Inflammatory macrophage treated with lipopolysaccharide for 4 hours (primary cell): Measurements from ENCODE around the gene ABLIM2.

Experiments
- DNase-seq: peaks from one replicate; pipeline ENCODE4 v3.0.0-alpha.2; 2020

The ABLIM2 gene

DNA sequence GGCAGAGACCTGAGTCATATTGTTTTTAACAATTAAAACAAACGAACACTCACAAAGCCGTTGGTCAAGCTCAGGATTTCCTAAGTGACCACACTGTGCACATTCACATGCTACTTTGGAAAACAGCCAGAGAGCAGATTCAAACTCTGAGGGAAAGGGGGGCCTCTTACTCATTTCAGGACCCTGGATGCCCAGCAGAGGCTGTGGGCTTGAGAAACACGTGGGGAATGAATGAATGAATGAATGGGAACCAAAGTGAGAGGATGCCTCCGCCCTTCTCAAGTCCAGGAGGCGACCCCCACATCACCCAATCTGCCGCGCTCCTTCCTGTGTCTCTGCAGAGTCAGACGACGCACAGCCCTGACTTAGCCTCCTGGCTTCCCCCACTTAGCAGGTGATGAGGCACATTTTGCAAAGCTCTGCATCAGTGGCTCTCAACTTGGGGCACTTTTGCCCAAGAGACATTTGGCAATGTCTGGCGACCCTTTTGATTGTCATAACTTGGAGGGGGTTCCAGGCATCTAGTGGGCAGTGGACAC, 76.0 kb downstream of the ABLIM2 start:
- no peak for DNase-seq

DNA sequence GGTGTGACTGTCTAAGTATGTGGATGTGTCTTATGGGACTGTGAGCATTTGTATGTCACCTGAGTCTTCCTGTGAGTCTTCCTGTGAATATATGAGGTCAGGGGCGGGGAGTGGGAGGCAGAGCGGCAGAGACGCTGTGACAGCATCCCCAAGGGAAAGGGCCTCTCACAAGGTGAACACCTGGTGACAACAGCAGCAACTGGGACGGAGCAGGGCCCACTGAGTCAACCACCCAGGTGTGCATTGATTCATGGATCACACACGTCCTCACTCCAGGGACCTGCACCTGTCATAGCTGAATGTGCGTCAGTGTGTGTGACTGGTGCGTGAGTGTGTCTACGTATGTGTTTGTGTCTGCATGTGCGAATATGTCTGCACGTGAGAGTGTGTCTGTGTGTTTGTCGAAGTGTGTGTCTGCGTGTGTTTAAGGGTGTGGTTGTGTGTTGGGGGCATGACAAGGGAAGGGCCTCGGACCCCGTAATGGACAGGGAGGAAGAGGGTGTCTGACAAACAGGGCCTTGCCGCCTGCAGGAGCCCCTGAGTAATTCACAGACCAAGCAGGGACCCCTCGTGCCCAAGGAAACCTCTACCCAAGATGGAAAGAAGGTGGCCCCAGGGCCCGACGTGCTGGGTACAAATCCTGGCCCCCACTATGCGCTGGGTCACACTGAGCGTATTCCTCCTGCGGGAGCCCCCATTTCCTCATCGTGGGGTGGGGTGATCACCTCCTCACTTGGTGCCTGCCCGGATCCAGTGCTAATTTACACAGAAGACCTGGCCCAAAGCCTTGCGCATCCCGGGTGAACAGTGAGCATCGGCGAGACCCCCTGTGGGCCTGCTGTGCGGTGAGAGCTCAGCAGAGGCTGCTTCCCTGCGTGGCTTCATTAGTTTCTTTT, 76.7 kb downstream of the ABLIM2 start:
- DNase-seq = no peak

DNA sequence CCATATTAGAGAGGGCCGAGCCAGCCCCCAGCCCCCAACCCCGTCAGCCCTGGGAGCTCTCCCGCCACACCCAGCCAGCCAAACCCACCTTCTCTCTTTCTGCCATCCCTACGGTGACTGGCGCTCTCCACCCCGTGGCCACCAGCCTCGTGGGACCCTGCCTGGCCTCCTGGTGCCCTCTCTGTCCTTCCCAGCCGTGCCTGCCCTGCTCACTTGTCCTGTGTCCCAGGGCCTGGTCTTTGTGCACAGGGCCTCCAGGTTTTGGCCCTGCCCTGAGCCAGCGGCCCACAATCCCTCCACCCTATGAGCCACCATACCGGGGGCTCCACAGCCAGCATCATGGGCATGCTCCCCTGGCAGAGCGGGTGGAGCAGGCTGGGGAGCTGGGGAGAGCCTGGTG, 77.4 kb downstream of the ABLIM2 start:
- no peak for DNase-seq

DNA sequence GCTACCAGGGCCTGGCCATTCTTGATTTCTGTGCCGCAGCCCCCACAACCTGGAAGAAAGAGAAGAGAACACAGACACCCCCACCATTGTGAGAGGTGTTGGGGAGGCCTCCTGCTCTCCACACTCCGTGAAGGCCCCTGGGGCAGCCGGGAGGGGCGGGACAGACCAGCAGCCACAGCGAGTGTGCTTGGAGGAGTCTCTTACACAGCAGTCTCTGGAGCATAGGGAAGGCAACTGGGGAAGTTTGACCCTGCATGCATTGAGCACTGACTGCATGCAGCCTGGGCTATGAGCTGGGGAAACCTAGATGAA, 77.9 kb downstream of the ABLIM2 start:
- no peak for DNase-seq

DNA sequence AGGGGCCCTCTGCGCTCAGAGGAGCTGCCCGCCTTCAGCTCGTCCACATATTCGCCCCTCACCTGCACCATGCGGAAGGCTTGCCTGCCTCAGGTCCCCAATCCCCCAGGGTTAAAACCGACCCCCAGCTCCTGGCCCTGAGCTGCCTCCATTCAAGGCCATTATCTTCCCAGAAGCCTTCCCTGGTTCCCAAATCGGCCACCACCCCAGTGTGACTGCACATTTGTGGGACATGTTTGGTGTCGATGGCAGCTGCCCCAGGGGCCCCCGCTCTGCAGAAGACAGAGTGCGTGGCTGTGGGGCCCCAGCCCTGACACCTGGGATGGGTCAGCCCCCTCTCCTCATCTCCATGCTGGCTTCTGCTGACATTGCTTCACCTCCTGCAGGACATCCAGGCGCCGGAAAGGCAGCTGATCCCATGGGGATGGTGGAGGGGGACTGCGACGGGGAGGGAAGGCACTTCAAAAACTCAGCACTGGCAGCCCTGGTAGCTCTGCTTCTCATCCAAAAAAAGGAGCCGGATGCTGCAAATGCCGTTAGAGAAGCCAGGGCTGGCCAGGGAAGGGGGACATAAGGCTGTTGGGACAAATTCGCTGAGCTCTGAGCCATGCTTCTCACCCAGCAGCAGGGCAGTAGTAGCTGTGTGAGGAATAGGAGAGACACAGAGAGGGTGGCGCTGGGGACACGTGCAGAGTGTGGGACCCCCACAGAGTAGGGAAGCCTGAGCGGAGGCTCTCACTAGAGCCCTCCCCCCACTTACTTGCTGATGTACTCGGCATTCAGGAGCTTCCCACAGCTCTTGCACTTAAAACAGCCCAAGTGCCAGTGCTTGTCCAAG, 78.5 kb downstream of the ABLIM2 start:
- no peak for DNase-seq

DNA sequence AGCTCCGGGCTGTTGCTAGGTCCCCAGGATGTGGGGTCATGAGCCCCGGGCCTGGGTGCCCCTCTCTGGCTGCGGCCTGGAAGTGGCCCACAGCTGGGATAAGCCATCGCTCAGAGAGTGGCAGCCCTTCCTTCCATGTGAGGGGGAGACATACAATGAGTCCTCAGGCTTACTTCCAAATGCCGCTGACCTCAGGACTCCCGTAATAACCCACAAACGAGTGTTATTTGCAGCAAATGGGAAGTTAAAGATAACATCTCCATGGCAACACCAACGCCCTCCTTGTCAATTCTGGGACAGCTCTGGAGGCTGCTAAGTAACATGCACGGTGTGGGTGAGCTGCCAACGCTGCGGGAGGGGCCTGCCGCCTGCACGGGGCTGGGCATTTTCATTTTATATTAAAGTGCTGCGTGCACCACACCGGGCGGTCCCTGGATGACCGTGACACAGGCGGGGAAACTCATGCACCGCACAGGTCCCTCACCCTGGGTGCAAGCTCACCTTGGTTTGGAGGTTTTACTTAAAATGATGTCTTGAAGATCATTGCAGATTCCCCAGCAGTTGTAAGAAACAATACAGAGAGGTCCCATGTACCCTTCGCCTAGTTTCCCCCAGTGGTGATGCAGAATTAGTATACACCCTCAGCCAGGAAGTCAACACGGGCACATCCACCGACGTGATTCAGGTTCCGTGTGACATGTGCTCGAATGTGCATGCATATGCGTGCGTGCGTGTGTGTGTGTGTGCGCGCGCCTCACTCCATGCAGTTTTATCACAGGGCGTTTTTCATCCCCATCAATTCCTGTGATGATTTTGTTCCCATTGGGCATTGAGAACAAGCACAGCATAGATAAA, 79.4 kb downstream of the ABLIM2 start:
- no peak for DNase-seq

DNA sequence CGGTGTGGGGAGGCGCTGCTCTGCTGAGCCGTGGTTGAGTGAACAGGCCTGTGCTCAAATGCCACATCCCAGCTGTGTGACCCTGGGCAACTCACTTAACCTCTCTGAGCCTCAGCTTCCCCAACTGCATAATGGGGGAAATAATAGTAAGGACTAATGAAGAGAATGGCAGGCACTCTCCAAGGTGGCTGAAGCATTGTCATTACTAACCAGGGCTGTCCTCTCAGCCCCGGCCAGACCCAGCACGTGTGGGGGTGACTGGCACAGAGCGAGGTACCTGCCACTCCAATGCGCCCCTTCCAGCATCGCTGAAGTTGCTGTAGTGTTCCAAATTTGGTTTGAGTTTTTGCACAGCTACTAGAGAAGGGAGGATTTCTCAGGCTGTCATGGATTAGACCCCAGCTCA, 80.0 kb downstream of the ABLIM2 start:
- no peak for DNase-seq

DNA sequence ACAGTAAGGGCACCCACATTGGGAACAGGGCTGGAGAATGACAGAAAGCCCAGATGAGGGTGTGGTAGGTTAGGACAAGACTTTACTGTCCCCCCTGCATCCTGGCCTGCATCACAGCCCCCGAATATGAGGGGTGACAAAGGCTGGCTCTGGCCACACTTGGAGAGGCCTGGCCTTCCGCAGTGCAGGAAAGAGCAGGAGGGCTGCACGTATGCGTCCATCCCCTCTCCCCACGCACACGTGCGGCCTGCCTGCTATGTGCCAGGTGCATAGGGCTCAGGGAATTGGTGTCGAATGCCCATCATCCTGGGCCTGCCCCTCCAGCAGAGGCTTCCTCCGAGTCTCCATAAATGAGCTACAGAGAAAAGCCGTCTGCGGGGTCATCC, 80.5 kb downstream of the ABLIM2 start:
- no peak for DNase-seq

DNA sequence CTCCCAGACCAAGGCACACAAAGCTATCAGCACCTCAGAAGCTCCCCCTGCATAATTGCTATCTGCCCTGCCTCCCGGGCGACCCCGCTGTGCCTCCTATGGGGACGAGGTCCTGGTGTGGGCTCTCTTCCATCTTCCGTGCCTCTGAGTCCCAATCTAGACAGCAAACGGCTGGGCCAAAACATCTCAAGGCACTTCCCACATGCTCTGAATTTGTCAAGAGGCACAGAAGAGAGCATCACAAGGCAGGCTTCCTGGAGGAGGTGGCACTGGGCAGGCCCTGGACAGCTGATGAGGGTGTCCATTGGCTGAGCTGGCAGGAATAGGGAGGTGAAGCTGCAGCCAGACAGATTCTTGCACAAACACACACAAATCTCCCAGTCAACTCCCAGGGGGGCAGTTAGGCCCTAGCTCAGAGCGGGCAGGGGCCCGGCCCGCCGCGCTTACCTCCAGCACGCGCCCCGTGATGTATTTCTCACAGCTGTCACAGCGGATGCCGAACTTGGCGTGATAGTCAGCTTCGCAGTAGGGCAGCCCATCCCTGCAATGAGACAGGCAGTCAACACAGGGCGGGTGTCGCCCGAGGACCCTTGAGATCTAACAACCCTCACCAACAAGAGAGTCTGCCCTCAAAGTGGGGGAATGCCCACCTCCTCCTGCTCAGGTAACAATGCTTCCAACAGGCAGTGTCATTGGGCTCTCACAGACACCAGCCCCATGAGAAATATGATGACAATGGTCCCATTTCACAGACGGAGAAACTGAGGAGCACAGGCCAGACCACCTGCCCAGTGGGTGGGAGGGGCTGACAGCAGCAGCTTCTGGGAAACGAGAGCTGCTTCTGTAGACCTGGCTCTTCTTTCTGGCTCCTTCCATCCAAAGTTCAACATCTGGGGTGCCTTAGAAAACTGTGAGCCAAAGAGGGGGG, 81.2 kb downstream of the ABLIM2 start:
- no peak for DNase-seq

DNA sequence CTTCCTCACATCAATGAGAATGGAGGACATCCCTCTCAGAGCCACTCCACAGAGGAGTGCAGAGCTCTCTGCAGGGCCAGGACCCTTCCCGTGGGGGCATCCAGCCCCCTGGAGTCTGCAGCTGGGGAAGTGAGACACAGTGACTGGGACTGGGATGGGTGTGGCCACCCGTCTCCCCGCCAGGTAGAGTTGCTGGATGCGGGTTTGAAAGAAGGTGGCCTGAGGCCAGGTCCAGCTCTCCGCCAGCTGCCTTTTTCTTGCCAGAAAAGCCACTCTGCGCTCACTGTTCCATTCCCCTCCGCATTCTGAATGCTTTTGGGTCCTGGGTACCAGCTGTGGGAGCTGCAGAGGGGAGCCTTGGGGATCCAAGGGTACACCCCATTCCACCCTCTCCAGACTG, 82.6 kb downstream of the ABLIM2 start:
- no peak for DNase-seq

DNA sequence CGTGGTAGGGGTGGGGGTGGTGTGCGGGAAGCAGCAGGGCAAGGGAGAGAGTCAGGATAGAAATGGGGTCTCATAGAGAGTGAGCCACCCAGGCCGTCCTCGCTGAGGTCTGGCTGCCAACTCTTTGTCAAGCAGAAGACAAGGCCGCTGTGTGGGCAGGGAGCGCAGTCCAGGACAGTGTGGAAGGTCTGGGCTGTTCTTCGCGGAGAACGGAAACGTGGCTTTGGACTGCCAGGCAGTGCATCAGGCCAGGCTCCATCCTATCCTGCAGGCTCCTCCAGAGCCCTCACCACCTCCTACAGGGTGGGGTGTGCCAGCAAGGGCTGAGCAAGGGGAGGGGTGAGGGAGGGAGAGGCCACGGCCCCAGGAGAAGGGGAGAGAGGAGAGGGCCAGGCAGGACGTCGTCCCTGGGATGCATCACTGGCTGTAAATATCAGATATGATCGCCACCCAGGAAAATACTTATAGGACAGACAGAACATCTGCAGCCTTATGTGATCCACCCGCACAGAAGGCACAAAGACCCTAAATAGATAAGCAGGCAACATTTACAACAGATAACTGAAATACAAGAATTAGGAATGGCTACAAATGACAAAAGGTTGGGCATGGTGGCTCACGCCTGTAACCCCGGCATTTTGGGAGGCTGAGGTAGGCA, 85.3 kb downstream of the ABLIM2 start:
- no peak for DNase-seq

DNA sequence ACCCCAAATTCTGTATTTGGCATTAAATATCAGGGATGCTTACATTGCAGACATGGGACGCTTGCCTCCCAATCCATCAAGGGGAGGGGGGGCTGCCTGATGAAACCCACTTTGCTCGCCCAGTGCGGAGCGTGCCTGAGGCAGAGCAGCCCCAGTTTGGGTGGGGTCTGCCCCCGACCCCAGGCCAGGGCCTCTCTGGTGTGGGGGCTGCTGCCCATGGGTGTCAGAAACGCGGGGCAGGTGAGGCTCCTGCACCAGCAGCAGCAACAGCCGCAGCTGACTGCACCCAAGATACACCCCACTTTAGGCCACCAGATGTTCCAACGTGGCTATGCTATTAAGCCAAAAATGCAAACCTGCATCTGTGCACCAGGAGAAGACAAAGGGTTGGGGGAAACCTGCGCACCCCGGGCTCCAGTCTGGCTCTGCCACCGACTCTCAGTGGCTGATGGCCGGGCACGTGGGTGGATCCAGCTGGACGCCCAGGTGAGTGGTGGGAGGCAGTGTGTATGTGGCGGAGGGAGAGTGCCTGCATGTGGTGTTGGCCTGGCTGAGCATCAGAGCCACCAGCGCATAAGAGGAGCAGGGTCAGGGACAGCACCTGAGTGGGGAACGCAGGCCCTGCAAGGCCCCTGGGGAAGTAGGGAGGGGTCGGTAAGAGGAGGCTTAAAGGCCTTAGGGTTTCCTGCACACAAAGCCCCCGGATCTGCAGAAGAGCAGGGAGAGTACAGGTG, 86.2 kb downstream of the ABLIM2 start:
- DNase-seq = no peak

DNA sequence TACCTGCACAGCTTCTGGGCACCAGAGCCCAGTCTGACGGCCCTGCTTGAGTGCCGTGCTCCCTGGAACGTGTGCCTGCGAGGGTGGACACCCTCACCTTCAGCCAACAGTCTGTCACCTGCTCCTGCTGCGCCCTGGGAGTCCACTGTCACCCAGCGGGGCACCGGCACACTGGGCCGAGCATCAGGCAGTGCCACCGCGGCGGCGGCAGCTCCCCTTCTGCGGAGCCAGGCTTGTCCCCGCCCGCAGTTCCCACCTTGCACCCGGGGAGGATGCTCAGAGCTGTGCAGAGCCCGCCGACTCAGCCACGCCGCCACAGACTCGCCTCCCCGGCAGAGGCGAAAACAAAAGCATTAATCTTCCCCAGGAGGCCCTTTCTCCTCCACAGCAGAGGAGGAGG, 86.8 kb downstream of the ABLIM2 start:
- DNase-seq = no peak

DNA sequence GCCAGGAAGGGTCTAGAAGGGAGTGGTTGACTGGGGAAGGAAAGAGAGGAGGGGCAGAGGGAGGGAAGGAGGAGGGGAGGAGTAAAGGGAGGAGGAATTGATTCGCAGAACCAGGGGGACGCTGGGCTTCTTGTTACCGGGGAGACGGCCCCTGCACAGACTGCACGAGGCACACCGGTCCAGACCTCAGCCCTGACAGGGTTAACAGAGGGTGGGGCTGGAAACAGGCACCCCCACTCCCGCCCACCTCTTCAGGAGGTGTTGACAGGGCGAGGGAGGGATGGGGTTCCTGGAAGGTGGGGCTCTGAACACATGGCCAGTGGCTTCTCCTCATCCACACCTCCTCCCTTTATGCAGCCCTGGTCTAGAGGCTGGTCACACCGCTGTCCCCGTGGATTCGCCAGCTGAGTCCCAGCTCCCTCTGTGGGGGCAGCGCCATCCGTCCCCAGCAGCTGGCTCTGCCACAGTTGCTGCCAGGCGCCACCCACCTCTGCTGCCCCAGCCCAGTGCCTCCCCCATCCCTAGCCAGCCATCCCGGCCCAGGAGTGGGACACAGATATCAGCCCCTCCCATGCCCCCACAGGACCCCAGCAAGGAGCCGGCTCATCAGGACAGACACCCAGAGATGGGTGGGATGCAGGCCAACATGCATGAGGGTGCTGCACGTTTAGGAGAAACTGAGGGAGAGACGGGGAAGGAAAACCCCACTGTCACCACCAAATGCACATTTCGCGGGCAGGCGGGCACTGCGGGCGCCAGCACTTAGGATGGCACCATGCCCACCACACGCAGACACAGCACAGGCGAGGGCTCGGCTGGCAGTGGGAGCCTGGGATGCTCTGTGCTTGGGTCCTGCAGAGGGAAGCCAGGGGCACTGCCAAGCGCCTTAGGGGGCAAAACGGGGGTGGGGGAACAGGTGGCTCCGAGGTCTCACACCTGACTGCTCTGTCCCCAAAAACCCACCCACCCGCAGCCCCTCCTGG, 87.6 kb downstream of the ABLIM2 start:
- no peak for DNase-seq

DNA sequence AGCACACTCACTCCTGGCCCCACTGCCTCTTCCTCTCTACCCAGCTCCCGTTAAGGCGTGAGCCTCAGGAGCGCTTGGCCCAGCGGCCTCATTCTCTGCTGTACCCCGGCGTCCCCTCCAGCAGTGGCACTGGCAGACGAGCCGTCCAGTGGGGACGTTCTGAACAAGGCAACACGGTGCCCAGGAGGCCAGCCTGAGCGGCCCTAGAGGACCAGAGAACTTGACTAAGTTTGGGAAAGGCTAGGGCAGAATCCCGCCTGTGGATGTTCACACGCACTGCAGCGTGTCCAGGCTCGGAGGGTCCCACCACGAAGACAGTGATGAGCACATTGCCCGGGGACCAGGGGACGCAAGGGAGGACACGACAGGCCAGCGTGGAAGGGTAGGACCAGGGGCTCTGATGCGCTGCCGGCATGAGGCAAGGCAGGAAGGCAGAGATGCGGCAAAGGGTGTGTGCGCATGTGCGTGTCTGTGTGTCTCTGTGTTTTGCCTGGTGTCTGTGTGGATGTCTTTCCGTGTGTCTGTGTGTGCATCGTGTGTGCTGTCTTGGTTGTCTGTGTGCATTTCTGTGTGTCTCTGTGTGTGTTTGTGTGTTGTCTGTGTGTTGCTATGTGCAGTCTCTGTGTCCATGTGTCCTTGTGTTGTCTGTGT, 89.4 kb downstream of the ABLIM2 start:
- no peak for DNase-seq

DNA sequence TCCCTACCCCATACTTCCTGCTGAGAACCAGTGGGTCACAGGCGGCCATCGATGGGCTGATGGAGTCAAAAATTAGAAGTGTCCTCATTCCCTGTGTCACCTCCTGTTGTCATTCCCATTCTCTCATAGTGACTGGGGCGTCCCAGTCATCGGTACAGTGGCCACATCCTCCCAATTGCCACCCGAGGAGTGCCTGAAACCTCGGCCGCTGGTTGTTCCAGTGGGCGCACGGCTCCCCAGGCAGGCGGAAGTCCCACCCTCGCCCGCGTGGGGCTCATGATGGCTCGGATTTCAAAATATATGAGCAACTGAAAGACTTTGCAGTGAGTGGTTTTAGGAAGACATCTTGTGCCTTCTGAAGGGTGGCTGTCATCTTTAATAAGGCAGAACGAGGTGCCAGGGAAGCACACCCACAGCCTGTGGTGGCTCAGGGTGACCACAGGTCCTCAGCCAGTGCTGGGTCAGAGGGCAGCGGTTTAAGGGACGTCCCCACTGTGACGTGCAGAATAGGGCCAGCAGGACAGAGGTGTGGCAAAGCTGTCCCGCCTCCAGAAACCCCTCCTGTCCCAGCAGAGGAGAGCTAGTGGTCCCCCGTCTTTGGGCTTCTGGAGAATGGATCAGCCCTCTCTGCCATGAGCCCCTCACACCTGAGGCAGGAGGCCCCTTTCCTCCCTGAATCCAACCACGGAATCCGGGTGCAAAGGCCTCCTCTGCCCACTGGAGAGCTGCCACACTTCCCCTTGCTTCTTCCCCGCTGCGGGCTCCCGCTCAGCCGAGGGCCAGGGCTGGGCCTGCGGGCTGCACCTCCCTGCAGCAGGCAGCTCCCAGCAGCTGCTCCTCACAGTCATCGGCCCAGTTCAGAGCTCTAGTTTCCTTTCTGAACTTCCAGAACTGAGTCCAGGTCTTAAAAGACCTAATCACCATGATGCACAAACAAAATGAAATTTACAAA, 90.4 kb downstream of the ABLIM2 start:
- no peak for DNase-seq

DNA sequence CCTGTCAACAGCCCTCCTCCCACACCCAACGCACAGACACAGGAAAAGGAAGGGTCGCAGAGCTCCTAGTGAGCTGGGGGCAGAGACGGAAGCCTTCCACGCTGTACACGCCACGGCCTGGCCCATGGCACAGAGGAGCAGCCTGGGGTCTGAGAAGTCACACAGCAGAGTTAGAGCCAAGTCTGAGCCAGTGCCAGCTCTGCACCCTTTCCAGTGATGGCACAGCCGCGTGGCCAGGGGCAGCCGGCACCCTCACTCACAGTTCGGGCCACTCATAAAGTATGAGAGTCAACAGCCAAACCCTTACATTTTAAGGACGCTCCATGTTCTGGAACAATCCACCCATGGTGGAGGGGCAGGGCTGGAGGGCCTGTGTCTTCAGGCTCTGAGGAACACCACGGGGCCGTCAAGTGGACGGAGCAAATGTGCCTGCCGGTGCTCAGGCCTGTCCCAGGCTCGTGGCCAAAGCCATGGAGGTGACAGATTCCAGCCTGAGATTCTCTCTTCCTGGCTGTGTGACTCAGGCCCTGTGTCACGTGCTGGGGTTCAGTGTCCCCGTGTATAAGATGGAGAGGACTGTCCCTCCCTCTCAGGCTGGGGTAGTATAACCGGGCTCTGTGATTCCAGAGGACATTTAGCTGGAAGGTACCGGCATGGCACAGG, 91.2 kb downstream of the ABLIM2 start:
- no peak for DNase-seq
